RKO (cell line): Measurements from ENCODE around the gene EIF3A.
A peak's percentile ranks its signal among the peaks of the same experiment; 100 is the strongest.
"Not testable (repeated sequence)": the region's sequence is repeated elsewhere in the genome, so short reads cannot be mapped to it uniquely, and the experiment has no call there.

ENCODE experiments used
- DNase-seq: peaks from one replicate; pipeline ENCODE4 v3.0.0-alpha.2; 2016; ENCODE audit warnings: low spot score

The EIF3A gene

DNA sequence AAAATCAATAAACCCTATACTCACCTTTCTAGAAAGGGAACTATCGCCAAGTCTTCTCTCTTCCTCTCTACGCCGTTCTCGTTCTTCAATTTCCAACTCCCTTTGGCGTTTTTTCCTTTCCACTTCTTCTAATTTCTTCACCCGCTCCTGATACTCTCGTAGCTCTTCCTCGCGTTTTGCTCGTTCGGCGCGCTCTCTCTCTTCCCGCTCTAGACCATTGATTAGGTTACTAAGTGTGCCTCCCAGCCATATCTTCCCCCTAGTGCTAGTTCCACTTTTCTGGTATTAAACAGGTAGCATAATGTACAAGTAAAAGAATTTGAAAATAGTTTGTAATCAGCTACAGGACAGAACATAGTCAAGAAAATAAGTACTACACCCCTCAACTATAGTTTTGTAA, 30.8 kb downstream of the EIF3A start:
- no peak for DNase-seq

DNA sequence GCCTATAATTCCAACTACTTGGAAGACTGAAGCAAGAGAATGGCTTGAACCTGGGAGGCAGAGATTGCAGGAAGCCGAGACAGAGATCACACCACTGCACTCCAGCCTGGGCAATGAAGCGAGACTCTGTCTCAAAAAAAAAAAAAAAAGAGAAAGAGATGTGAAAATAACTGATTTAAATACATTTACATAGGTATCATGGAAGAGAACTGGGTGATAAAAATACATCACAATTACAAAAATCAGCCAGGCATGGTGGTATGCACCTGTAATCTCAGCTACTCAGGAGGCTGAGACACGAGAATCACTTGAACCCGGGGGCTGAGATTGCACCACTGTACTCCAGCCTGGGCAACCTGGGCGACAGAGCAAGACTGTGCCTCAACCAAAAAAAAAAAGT, 31.3 kb downstream of the EIF3A start:
- DNase-seq = no peak

DNA sequence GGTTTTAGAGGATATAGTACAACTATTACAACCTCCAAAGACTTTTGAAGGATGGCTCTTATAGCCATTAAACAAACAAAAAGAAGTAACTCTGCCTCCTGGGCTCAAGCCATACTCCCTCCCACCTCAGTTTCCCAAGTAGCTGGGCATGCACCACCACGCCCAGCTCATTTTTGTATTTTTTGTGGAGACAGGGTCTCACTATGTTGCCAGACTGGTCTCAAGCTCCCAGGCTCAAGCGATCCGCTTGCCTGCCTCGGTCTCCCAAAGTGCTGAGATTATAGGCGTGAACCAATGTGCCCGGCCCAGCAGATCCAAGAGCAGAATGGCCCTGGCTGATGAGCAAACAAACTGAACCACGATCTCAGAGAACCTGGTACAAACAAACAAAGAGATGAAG, 35.1 kb downstream of the EIF3A start:
- no peak for DNase-seq

DNA sequence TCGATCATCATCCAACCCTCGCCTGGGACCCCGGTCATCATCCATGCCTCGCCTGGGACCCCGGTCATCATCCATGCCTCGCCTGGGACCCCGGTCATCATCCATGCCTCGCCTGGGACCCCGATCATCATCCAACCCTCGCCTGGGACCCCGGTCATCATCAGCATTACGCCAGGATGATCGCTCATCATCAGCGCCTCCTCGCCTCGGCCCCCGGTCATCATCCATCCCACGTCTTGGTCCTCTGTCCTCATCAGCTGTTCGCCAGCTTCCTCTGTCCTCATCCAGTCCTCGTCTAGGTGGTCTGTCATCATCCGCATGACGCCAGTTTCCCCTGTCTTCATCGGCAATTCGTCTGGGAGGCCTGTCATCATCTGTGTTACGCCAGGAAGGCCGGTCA, 38.4 kb downstream of the EIF3A start:
- no peak for DNase-seq

DNA sequence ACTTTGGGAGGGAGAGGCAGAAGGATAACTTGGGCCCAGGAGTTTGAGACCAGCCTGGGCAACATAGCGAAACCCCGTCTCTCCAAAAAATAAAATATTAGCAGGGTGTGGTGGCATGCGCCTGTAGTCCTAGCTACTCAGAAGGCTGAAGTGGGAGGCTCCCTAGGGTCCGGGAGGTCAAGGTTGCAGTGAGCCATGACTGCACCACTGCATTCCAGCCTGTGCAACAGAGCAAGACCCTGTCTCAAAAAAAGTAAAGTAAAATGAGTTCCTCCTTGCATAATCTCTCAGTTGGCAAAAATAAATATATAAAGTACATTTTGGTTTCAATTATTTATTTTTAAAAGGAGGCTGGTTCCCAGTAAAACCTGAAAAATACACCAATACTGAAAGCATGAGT, 39.3 kb downstream of the EIF3A start:
- DNase-seq = no peak

DNA sequence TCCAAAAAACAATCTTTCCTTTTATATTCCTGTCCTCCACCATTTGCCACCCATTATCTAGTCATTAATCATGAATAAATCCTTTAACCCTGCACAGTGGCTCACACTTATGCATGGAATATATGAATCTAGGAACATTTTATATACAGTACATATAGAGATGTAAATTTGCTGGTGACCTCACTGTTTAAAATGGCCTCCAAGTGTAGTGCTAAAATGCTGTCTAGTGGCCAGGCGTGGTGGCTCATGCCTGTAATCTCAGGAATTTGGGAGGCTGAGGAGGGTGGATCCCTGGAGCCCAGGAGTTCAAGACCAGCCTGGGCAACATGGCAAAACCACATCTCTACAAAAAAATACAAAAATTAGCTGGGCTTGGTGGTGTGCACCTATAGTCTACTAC, 41.5 kb downstream of the EIF3A start:
- DNase-seq = no peak

DNA sequence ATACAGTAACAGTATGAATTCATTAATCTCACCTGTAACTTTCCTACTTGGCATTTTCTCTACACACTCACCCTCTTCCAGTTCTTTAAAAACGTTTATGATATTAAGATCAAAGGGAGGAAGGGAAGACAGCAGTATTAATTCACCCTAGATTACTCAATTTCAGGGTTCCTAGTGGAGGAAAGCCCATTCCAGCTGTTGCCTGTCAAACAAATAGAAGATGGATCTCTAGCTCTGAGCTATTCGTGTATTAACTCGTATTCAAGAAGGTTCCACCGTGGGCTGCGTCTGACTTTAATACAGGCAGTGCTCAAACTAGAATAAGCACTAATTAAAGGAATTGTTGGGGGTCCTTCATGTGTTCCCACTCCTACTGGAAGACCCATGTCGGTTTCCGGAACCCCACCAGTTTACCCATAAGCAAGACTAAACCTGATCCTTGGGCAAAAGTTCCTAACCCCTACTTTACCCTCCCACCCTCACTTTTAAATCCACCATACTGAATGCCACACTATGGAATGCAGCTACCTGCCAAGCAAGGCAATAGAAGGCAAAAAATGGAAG, 49.0 kb downstream of the EIF3A start:
- DNase-seq = peak; percentile 22

DNA sequence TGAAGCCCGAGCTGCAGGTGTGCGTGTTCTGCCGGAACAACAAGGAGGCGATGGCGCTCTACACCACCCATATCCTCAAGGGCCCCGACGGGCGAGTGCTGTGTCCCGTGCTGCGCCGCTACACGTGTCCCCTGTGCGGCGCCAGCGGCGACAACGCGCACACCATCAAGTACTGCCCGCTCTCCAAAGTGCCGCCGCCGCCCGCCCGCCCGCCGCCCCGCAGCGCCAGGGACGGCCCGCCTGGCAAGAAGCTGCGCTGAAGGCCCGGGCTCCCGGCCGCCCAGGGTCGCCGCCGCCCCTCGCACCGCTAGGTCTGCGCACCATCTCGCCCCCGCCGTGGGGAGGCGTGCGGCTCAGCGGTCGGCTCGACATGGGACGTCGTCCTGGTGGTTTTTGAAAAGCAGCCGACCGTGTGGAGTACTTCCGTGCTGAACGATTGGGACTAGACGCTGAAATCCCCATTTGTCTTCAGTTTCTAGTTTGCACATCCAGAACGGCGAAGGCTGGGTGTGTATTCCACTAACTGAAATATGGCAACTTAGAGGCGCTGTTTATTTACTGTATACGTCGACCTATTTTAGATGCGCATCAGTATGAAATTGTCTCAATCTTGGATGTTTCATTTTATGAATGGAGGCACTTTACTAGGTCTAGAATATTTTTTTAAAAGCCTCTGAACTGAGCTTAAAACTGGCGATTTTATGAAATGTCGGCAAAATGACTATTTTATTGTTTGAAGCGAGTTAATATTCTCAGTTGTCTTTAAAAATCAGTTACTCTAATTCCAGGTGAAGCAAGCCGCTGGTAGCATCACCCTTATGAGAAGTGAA, 50.0 kb downstream of the EIF3A start:
- peak; percentile 72 for DNase-seq

DNA sequence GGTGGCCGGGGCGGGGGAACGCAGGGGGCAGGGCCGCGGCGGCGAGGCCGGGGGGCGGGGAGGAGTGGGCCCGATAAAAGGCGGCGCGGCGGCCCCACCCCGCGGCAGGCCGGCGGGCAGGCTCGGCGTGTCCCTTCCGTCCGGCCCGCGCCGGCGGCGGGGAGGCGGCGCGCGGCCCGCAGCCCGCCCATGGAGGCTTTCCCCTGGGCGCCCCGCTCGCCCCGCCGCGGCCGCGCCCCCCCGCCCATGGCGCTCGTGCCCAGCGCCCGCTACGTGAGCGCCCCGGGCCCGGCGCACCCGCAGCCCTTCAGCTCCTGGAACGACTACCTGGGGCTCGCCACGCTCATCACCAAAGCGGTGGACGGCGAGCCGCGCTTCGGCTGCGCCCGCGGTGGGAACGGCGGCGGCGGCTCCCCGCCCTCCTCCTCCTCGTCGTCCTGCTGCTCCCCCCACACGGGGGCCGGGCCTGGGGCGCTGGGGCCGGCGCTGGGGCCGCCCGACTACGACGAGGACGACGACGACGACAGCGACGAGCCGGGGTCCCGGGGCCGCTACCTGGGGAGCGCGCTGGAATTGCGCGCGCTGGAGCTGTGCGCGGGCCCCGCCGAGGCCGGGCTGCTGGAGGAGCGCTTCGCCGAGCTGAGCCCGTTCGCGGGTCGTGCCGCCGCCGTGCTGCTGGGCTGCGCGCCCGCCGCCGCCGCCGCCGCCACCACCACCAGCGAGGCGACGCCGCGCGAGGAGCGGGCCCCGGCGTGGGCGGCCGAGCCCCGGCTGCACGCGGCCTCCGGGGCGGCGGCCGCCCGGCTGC, 50.8 kb downstream of the EIF3A start, which contains the start of gene NANOS1:
NANOS1 (plus strand) TSS at position 102 of the 808 bp plus-strand sequence; CDS start at position 190, 88 bp downstream.
- DNase-seq = no peak

DNA sequence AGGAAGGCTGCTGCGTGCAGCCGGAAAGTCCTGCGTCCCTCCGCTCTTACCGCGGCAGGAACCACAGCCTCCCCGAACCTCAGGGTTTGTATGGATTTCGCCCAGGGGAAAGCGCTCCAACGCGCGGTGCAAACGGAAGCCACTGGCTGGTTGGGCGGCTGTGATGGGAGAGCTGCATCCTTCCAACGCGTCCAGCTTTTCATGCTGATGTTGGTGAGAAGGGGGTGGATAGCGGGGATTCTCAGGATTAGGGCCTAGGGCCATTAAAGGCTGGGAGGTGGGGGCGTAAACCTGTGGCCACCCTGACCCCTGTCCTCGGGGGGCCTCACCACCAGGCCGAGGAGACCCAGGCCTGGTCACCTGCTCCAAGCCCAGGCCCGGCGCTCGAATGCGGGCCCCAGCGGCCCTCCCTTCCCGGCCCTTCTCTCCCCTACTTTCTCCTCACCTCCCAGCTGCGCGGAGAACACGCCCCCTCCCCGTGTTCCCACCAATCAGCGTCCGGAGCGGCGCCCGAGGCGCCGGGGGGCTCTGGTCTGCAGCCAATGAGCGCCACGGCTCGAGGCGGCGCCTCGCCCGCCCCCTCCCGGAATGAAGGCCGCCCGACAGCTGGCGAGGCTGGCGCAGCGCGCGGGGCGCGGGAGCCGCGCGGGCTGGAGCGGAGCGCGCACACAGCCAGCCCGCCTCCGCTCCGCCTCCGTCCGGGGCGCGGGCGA, 51.6 kb downstream of the EIF3A start:
- peak; percentile 83 for DNase-seq

DNA sequence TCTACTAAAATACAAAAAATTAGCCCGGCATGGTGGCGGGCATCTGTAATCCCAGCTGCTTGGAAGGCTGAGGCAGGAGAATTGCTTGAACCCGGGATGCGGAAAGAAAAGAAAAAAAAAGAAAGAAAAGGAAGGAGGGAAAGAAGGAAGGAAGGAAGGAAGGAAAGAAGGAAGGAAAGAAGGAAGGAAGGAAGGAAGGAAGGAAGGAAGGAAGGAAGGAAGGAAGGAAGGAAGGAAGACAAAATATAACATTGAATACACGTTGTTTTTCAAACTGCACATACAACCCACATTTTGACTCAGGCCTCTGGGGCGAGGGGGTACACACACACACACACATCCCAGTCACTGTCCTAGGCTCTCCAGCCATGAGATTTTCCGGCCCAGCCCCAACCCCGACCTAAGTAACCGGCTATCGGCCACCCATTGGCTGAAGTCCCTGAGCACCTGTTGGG, 52.1 kb downstream of the EIF3A start:
- DNase-seq = not testable (repeated sequence)

DNA sequence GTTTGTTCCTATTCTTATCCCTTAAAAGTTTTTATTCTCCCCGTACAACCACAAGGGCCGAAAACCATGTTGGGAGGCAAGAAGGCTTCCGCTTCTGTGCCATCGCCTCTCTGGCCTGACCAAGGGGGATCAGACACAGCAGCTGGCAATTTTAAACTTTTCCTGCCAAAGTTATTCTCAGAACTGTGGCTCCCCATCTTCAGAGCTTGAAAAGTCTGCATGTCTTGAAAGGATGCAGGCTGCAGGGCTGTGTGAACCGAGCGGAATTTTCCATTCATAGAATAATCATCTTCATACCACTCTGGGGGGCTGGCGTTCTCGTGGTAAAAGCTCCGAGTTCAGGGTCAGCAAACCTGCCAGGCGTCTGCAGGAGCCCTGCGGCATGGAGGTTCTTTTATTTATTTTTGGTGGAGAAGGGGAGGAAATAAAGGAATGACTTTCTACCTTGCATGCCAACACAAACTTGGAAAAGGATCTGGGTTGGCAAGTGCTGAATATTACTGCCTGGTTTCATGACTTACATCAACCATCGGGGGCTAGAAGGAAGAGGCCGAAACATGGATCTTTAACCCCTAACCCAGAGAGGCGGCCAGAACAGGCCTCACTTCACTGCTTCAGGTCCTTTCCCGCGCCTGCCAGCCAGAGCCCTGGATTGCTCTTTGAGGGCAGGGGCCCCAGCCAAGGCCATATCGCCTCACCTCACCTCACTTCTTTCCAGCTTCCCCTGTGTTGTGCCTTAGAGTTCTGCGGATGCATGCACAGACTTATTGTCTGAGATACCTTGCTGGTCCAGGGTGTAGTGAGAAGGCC, 54.1 kb downstream of the EIF3A start:
- DNase-seq = no peak

DNA sequence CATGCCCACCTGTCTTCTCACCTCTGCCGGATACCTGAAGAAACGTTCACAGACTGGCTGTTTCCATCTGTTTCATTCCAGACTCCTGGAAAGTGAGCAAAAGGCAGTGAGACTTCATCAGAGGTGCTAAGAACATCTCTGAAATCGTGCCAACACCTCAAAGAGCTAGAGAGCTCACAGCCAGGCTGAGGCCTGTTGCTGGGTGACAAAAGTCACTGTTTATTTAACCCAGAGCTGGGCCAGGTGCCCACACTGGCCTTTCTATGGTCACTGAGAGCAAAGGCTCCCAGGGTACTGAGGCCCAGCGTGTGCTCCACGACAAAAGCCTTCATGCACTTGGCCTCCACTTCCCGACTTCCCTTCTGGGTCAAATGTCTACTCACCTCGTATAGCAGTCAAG, 54.8 kb downstream of the EIF3A start:
- DNase-seq = no peak

DNA sequence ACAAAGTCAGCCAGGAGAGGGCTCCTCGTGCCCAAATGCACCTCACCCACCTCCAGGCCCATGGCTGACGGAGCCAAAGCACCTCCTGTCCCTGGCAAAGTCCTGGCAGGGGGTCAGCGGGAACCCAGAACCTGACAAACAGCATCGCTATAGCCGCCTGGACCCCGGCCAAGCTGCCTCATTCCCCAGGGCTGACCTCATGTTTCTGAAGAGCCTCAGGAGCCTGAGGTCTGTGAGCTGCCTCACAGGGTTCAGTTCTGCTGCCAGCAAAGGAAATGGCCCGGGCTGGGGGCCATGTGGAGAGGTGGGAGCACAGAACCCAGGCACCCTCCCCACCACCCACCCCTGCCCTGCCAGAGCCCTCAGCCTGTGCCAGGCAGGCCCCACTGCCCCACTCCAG, 55.3 kb downstream of the EIF3A start:
- peak; percentile 32 for DNase-seq

DNA sequence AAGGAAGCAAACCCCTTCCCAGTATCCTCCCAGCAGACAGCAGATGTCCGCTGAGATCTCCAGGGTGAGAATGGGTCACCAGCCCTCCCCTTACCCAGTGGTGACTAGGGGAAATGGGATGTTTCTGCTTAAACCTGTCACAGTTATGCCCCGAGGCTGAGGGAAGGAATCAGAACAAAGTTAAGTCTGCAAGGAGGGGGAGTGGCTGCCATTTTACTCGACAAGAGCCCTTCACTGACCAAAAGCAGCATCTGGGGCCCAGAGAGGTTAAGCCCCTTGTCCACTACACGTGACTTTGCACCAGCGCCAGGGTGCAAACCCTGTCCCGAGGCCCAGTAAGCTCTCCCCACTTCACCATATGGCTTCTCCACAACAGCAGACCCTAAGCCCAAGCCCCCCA, 55.7 kb downstream of the EIF3A start:
- no peak for DNase-seq

DNA sequence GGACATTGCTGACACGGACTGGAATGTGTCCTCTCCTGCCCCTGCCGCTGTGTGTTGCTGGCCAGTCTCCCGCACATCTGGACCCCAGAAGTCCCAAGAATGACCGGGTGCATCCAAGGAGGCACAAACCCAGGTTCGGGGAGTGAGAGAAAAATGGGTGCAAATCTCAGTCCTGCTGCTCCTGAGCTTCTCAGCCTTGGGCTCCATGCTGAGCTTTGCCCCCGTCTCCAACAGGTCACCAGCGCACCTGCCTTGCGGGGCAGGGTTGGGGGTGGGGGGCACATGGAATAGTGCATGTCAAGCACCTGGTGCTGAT, 57.1 kb downstream of the EIF3A start:
- no peak for DNase-seq

DNA sequence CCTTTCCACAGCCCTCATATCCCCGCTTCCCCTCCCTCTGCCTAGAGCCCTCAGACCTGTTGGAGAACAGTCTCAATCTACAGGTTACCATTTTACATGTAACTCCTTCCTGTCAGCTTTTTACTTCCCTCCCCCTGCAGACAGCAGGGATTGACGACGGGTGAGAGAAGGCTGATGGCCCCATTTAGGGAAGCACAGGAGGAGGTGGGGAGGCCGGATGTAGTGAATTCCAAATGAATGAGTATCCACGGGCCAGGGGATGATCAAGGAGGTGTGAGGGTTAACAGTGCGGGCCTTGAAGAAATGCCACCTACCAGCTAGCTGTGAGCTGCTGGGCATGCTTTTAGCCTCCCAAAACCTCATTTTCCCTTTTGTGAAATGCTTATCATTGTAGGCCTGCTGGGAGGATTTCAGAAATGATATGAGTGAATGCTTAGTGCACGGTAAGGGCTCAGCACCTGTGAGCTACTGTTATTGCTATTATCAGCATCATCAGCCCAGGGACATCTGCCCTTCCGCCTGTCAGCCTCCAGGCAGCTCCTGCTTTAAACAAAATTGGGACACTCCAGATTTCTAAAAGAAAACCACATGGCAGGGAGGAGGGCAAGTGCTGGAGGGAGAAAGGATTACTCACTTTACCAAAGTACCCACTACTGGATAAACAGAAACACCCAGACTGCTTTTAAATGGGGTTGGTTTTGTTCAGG, 57.6 kb downstream of the EIF3A start:
- peak; percentile 63 for DNase-seq

DNA sequence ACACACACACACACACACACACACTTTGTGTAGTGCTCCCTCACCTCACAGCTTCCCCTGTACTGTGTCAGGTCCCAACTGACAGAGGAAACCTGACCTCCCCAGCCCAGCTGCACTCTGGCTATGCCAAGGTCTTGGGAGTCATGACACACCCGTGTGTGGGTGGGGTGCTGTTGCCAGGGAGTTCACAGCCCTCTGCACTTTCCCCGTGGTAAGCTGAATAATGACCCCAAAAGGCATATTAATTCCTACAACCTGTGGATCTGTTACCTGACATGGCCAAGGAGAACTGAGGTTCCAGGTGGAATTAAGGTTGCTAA, 60.0 kb downstream of the EIF3A start:
- peak; percentile 66 for DNase-seq

DNA sequence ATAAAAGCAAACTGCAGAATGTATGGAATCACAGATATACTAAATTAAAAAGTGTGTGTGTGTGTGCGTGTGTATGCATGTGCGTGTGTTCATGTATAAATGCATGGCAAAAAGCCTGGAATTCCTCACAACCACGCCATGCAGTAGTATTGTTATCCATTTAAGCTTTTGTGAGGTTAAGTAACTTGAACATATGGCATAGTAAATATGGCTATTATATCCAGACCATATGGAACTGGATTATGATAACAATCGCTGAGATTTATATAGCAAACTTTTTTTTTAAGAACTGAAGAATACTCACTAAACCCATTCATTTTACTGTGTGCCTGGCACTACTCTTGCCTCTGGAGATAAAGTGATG, 73.4 kb downstream of the EIF3A start:
- no peak for DNase-seq

DNA sequence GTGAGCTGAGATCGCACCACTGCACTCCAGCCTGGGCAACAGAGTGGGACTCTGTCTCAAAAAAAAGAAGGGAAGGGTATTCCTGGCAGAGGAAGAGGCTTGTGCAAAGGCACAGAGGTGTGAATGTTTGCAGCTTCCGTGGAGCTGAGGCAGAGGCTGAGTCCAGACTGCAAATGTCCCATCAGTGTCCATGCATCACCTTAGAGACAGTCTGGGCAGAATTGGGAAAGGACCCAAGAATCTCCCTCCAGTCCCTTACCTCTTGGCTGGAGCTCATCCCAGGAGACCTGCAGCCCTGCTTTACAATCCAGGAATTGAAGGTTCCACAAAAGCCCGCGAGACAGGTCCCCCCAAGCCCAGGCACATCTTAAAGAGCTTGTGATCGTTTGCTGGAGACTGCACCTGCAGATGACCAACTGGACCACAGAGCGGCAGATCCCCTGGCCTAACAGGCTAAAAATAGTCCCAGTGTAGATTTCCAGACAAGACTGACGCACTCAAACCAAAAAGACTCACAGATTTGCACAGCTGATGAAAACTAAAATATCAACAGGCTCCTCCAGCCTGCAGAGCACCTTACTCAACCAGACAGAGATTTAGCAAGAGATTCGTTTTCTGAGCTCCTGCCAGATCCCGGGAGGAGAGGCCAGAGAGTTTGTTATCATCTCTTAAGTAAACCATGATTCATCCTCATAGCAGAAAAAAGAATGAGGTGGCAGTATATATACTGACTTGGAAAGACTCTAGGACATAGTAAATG, 74.0 kb downstream of the EIF3A start:
- peak; percentile 79 for DNase-seq
